Measurements from ENCODE around the gene PITPNB.

PITPNB gene

GRCh38 chr22:27919222-27919941, at the start of gene PITPNB:
Gene PITPNB (minus strand): TSS chr22:27919256. CDS start chr22:27919191, 65 bp downstream.
- DNase-seq, result peak; percentile 99

GRCh38 chr22:27966168-27967064, 47.4 kb upstream of the PITPNB start:
- no peak for DNase-seq

- DNase-seq, result no peak
These were observed 43.4 kb upstream of the PITPNB start for GRCh38 chr22:27962268-27963044.

GRCh38 chr22:27961680-27962079, 42.6 kb upstream of the PITPNB start:
- DNase-seq, result no peak

- no peak for DNase-seq
These were observed 42.1 kb upstream of the PITPNB start for GRCh38 chr22:27961182-27961581.

- no peak for DNase-seq
These were observed 40.5 kb upstream of the PITPNB start for GRCh38 chr22:27959335-27960090.

DNA sequence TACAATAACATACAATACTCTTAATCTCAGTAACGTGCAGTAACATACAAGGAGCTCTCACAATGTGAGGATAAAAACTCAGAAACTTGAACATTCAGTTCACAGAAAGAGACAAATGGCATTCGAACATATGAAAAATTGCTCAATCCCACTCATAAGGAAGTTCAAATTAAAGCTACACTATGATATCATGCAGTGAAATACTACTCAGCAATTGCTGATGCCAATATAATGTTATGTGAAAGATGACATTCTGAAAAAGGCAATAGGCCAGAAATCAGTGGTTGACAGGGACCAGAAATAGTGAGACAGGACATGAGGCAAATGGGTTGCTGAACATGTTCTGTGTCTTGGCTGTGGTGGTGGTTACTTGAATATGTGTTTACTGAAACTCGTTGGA, 33.7 kb upstream of the PITPNB start:
- DNase-seq, result no peak

GRCh38 chr22:27952091-27952490, 33.0 kb upstream of the PITPNB start:
- no peak for DNase-seq

- DNase-seq, result no peak
These were observed 30.4 kb upstream of the PITPNB start for GRCh38 chr22:27949421-27949820.

DNA sequence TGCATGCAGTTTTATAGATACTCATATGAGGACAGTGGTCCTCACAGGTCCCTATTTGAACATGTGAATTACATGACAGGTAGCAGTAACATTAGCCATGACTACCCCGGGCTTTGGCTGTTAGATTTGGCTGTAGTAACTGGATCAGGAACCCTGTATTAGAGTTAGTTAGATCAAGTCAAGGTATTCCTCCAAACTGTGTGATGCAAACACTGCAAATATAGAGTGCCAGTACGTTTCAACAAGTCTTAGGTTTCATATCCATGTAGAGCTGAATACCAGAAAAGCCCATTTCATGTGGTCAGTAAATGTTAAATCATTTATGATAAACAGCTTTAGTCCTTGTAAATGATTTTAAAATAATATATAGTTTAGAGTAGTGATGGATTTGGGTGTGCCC, 29.5 kb upstream of the PITPNB start:
- DNase-seq, result no peak

DNA sequence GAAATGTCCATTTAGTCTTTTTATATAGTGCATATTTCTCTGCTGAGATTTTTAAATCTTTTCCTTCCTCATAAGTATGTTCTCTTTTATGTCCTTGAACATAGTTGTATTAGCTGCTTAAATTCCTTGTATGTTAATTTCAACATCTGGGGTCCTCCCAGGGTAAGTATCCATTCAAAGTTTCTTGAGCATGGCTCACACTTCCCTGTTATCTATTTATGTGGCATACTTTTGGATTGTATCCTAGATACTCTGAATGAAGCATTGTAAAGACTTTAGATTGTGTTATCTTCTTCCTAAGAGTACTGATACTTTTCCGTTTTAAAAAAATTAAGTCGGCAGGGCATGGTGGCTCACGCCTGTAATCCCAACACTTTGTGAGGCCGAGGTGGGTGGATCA, 28.4 kb upstream of the PITPNB start:
- DNase-seq, result no peak

GRCh38 chr22:27941143-27941542, 22.1 kb upstream of the PITPNB start:
- DNase-seq, result no peak

GRCh38 chr22:27937453-27937852, 18.4 kb upstream of the PITPNB start:
- DNase-seq, result no peak

DNA sequence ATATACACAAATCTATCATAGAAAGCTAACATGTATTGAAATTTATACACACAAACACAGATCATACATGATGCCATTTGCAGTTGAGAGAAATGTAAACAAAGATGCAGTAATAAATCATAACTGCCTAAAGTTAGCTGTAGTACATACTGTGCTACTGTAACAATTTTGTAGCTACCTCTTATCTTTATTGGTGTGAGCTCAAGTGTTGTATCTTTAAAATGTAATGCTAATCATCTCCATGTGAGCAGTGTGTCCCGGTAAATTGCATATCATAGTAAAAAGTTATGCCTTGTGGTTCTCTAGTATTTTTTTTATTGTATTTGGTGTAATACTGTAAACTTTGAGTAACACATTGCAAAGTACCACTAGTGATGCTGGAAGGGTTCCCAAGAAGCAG, 16.8 kb upstream of the PITPNB start:
- no peak for DNase-seq

GRCh38 chr22:27934069-27934468, 15.0 kb upstream of the PITPNB start:
- no peak for DNase-seq

DNA sequence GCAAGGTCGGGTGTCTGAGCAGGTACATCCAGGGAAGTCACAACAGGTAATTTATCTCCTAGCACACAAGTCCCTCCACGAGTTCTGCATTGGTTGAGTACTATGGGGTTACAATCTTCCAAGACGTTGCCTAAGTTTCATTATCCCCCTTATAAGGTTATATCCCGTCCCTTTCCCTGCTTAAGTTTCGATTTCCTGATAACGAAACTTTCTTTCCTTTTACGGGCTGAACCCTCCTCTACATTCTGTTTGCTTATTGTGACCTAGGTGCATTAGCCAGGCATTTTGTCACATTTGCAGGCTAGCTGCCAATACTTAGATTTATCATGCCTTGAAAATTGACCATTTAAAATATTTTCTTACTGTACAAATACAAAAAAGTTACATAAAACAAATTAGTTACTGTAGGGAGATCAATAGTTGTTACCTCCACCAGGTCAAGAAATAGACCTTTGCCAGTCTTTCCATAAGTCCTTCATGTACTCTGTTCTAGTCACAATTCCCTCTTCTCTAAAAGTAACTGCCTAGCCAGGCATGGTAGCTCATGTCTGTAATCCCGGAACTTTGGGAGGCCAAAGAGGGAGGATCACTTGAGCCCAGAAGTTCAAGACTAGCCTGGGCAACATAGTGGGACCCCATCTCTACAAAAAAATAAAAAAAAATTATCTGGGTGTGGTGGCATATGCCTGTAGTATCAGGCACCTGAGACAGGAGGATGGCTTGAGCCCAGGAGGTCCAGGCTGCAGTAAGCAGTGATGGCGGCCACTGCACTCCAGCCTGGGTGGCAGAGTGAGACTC, 14.3 kb upstream of the PITPNB start:
- no peak for DNase-seq

- no peak for DNase-seq
These were observed 11.4 kb upstream of the PITPNB start for GRCh38 chr22:27930331-27931060.

DNA sequence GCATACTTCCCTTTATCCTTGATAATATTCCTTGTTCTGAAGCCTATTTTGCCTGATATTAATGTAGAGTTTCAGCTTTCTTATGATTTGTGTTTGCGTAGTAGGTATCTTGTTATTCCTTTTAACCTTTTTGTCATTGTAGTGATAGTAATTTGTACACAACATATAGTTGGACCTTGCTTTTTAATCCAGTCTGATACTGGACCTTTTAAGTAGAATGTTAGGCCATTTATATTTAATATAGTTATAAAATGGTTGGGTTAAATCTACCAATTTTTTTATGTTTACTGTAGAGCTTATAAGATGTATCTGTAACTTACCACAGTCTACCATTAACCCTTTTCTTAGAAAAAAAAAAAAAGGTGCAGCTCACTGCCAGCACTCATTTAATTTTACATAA, 8.6 kb upstream of the PITPNB start:
- no peak for DNase-seq

DNA sequence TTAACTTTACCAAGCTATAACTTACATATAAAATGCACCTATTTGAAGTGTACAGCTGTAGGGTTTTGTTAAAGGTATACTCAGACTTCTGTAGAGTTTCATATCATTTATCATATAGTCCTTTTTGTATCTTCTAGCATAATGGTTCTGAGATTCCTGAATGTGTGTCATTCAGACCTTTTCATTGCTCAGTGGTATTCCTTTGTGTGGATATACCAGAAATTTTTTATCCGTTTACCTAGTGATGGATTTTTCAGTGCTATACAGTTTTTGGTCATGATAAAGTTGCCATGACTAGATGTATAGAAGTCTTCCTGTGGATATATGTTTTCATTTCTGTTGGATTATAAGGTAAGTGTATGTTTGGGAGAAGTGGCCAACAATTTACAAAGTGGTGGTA, 6.3 kb upstream of the PITPNB start:
- DNase-seq, result no peak

DNA sequence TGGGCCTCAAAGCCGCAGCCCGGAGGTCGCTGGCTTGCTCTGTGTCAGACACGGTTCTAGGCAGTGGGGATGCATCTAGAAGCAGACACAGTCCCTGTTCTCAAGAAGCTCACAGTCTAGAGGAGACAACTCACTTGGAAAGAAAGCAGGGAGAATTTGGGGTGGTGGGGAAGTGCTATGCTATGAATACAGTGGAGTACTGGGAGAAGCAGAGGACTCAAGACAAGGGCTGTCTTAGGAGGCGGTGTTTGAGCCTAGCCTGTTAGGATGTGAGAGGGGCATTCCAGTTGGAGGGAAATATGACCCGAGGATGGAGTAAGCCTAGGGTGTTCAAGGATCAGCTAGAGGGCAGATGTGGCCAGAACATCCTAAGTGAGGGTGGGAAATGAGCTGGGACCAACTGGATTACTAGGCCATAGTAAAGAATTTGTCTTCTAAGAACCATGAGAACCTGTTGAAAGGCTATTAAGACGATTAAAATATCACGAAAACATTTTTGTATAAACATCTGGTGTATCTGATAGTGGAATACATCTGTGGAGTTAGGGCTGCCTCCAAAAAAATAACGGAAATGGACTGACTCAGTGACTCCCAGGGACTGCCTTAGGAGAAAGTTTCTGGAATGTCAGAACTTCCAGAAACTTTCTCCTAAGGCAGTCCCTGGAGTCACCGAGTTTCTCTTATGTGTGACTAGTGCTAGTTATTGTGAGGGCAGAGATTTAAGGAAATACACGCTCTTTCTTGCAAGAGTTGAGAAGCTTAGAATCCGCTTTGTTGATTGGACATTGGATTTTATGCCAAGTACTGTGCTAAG, 1.1 kb upstream of the PITPNB start:
- DNase-seq, result no peak

Data from CD4-positive, alpha-beta T cell treated with Interleukin-1 beta for 1 hour (primary cell).